K562 (cell line): ENCODE results near the gene LEPROT. TPM values are rescaled to one million over a fixed set of nuclear protein-coding genes. Genes with fewer than 3 reads are reported as not detected.
A peak's percentile ranks its signal among the peaks of the same experiment; 100 is the strongest.

ENCODE experiments used
- CREBBP ChIP-seq: IDR thresholded peaks from one replicate; pipeline ENCODE4 v1.6.1; 2012; ENCODE audit warnings: low read depth, mild to moderate bottlenecking, control low read depth, inconsistent platforms, low read length
- DMBX1 ChIP-seq: fragments of 250-450 bp; sonication (Bioruptor Pico); IDR thresholded peaks from 2 replicates; pipeline ENCODE4 v1.8.0; 2022; ENCODE audit warnings: inconsistent platforms, mild to moderate bottlenecking, moderate library complexity, borderline replicate concordance
- HSF4 ChIP-seq: fragments of 250-450 bp; sonication (Bioruptor Pico); IDR thresholded peaks from 2 replicates; pipeline ENCODE4 v2.1.2; 2022; ENCODE audit warnings: mild to moderate bottlenecking, moderate library complexity, borderline replicate concordance
- PHB2 ChIP-seq: fragments of 450-650 bp; IDR thresholded peaks from 2 replicates; pipeline ENCODE4 v1.6.1; 2017; ENCODE audit warnings: low read depth
- RFX1 ChIP-seq: fragments of 450-650 bp; IDR thresholded peaks from 2 replicates; pipeline ENCODE4 v1.6.1; 2016; ENCODE audit warnings: mild to moderate bottlenecking, moderate library complexity
- TEAD4 ChIP-seq, 2 experiments: sonication (generic) in 1 of 2; formaldehyde crosslinking in 1 of 2; IDR thresholded peaks; 2 replicates each; pipeline versions ENCODE4 v1.6.1 to v1.8.0; 2012 to 2022; ENCODE audit warnings: borderline replicate concordance in 1 of 2, inconsistent platforms in 1 of 2, low read length in 1 of 2, mild to moderate bottlenecking in 1 of 2, missing genetic modification reagents in 1 of 2
- TFAP4 ChIP-seq: sonication (generic); formaldehyde crosslinking; IDR thresholded peaks from 2 replicates; pipeline ENCODE4 v1.8.0; 2022; ENCODE audit warnings: missing genetic modification reagents, mild to moderate bottlenecking, moderate library complexity, borderline replicate concordance
- ZNF408 ChIP-seq: fragments of 250-450 bp; sonication (Bioruptor Pico); IDR thresholded peaks from 2 replicates; pipeline ENCODE4 v1.4.0; 2020; ENCODE audit warnings: low read depth, mild to moderate bottlenecking, moderate library complexity
- ZNF778 ChIP-seq: fragments of 450-650 bp; formaldehyde crosslinking; IDR thresholded peaks from 2 replicates; pipeline ENCODE4 v1.4.0; 2020; ENCODE audit warnings: mild to moderate bottlenecking, moderate library complexity
- polyA plus RNA-seq, 8 experiments: library from polyadenylated mRNA; depleted of rRNA in 4 of 8; stranded (reverse) in 5 of 8; unstranded in 3 of 8; fragments of >200 nt; fragmentation: Nextera tagmentation in 2 of 8; fragmentation: Illumina TruSeq in 1 of 8; extraction: Ambion mirVana in 2 of 8; extraction: Trizol in 1 of 8; gene quantifications; 2 replicates each; pipeline versions ENCODE4 v1.2.1 to v1.2.3, GENCODE V29; 2011 to 2014; ENCODE audit warnings: inconsistent platforms in 1 of 8, missing spikeins in 1 of 8
- total RNA-seq, 7 experiments: library from RNA; depleted of rRNA in 6 of 7; stranded (reverse); fragments of >200 nt in 6 of 7; fragmentation: Illumina TruSeq in 2 of 7; extraction: Trizol in 2 of 7; gene quantifications; 2 replicates each; pipeline versions ENCODE4 v1.2.1 to v1.2.3, GENCODE V29; 2011 to 2021; ENCODE audit warnings: low replicate concordance in 1 of 7
- TF ChIP-seq, protein P1 (sequence below): fragments of 450-650 bp; IDR thresholded peaks from 2 replicates; pipeline ENCODE4 v1.6.1; 2017; ENCODE audit warnings: antibody characterized with exemption, mild to moderate bottlenecking
- TF ChIP-seq, protein P2 (sequence below): fragments of 450-650 bp; IDR thresholded peaks from 2 replicates; pipeline ENCODE4 v1.6.1; 2016; ENCODE audit warnings: low read depth
- TF ChIP-seq, protein P3 (sequence below): sonication (generic); formaldehyde crosslinking; IDR thresholded peaks from 2 replicates; pipeline ENCODE4 v1.8.1; 2022; ENCODE audit warnings: missing genetic modification reagents

Gene LEPROT
- total and polyA plus RNA-seq, 9 of the 15 experiments (the other 6 are each of a cell fraction or from before 2014, with no cell fraction given) = 28.1 to 97.5 (median 45.8) TPM

- TF ChIP-seq, protein P1, sequence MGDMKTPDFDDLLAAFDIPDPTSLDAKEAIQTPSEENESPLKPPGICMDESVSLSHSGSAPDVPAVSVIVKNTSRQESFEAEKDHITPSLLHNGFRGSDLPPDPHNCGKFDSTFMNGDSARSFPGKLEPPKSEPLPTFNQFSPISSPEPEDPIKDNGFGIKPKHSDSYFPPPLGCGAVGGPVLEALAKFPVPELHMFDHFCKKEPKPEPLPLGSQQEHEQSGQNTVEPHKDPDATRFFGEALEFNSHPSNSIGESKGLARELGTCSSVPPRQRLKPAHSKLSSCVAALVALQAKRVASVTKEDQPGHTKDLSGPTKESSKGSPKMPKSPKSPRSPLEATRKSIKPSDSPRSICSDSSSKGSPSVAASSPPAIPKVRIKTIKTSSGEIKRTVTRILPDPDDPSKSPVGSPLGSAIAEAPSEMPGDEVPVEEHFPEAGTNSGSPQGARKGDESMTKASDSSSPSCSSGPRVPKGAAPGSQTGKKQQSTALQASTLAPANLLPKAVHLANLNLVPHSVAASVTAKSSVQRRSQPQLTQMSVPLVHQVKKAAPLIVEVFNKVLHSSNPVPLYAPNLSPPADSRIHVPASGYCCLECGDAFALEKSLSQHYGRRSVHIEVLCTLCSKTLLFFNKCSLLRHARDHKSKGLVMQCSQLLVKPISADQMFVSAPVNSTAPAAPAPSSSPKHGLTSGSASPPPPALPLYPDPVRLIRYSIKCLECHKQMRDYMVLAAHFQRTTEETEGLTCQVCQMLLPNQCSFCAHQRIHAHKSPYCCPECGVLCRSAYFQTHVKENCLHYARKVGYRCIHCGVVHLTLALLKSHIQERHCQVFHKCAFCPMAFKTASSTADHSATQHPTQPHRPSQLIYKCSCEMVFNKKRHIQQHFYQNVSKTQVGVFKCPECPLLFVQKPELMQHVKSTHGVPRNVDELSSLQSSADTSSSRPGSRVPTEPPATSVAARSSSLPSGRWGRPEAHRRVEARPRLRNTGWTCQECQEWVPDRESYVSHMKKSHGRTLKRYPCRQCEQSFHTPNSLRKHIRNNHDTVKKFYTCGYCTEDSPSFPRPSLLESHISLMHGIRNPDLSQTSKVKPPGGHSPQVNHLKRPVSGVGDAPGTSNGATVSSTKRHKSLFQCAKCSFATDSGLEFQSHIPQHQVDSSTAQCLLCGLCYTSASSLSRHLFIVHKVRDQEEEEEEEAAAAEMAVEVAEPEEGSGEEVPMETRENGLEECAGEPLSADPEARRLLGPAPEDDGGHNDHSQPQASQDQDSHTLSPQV = peak; percentile 71; the same call in 1 of the 2 replicates
- no peak for TF ChIP-seq HSF4 (CRISPR knock-in tag)
- TF ChIP-seq, protein P2, sequence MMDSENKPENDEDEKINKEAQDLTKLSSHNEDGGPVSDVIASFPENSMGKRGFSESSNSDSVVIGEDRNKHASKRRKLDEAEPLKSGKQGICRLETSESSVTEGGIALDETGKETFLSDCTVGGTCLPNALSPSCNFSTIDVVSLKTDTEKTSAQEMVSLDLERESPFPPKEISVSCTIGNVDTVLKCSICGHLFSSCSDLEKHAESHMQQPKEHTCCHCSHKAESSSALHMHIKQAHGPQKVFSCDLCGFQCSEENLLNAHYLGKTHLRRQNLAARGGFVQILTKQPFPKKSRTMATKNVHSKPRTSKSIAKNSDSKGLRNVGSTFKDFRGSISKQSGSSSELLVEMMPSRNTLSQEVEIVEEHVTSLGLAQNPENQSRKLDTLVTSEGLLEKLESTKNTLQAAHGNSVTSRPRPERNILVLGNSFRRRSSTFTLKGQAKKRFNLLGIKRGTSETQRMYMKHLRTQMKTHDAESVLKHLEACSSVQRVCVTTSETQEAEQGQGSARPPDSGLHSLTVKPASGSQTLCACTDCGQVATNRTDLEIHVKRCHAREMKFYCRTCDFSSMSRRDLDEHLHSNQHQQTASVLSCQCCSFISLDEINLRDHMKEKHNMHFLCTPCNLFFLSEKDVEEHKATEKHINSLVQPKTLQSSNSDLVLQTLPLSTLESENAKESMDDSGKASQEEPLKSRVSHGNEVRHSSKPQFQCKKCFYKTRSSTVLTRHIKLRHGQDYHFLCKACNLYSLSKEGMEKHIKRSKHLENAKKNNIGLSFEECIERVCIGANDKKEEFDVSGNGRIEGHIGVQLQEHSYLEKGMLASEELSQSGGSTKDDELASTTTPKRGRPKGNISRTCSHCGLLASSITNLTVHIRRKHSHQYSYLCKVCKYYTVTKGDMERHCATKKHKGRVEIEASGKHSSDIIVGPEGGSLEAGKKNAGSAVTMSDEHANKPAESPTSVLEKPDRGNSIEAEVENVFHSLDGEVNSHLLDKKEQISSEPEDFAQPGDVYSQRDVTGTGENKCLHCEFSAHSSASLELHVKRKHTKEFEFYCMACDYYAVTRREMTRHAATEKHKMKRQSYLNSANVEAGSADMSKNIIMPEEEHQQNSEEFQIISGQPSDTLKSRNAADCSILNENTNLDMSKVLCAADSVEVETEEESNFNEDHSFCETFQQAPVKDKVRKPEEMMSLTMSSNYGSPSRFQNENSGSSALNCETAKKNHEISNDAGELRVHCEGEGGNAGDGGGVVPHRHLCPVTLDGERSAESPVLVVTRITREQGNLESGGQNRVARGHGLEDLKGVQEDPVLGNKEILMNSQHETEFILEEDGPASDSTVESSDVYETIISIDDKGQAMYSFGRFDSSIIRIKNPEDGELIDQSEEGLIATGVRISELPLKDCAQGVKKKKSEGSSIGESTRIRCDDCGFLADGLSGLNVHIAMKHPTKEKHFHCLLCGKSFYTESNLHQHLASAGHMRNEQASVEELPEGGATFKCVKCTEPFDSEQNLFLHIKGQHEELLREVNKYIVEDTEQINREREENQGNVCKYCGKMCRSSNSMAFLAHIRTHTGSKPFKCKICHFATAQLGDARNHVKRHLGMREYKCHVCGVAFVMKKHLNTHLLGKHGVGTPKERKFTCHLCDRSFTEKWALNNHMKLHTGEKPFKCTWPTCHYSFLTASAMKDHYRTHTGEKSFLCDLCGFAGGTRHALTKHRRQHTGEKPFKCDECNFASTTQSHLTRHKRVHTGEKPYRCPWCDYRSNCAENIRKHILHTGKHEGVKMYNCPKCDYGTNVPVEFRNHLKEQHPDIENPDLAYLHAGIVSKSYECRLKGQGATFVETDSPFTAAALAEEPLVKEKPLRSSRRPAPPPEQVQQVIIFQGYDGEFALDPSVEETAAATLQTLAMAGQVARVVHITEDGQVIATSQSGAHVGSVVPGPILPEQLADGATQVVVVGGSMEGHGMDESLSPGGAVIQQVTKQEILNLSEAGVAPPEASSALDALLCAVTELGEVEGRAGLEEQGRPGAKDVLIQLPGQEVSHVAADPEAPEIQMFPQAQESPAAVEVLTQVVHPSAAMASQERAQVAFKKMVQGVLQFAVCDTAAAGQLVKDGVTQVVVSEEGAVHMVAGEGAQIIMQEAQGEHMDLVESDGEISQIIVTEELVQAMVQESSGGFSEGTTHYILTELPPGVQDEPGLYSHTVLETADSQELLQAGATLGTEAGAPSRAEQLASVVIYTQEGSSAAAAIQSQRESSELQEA = no peak
- TF ChIP-seq TFAP4 (CRISPR knock-in tag) = no peak
- TF ChIP-seq DMBX1 = peak; percentile 70; the same call in 1 of the 2 replicates
- TF ChIP-seq CREBBP = no peak
- 0 out of 2 replicates have a peak, but pooled peaks have one; percentile 6 for TF ChIP-seq RFX1
- no peak for TF ChIP-seq ZNF778 (CRISPR knock-in tag)
- TF ChIP-seq, protein P3, sequence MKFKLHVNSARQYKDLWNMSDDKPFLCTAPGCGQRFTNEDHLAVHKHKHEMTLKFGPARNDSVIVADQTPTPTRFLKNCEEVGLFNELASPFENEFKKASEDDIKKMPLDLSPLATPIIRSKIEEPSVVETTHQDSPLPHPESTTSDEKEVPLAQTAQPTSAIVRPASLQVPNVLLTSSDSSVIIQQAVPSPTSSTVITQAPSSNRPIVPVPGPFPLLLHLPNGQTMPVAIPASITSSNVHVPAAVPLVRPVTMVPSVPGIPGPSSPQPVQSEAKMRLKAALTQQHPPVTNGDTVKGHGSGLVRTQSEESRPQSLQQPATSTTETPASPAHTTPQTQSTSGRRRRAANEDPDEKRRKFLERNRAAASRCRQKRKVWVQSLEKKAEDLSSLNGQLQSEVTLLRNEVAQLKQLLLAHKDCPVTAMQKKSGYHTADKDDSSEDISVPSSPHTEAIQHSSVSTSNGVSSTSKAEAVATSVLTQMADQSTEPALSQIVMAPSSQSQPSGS = no peak
- no peak for TF ChIP-seq PHB2
- no peak for TF ChIP-seq ZNF408 (CRISPR knock-in tag)
- TF ChIP-seq TEAD4 (IDR thresholded peaks at IDR 0.05; ENCODE audit: low read length) = no peak; the same call in 1 of the 2 replicates
- no peak for TF ChIP-seq TEAD4 (CRISPR knock-in tag; IDR thresholded peaks at IDR 0.05; ENCODE audit: borderline replicate concordance)
Observed at GRCh38 chr1:65469889-65470340, 49.4 kb downstream of the LEPROT start (continued).
